ENCODE measurements around the gene RGPD4. TPM values are rescaled to one million over a fixed set of nuclear protein-coding genes. Genes with fewer than 3 reads are reported as not detected.

Gene RGPD4
- total RNA-seq, 1 experiment from 2014 or later = not detected

DNA sequence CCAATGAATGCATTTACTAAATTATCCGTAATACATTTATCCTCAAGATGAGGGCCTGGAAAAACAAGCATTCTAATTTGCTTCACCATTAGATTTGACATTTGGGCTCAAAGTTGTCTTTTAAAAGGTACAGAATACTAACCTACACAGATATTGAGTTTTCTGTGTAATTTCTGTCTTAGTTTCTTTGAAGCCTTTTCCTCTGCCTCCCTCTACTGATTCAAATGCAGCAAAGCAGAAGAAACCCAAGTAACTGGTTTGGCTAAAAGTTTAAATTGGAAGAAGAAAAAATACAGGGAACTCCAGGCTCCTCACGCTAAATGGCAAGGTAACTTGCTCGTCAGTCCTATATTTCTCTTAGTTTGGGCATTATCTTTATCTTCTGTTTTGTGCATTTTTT, 106.3 kb downstream of the RGPD4 start:
- H3K4me1 ChIP-seq (replicated peaks; ENCODE audit: insufficient read depth) = no peaks in the 10 kb centered on the region
- ChIA-PET CTCF (no interaction called here), POLR2A (ENCODE audit: unreplicated experiment) (no interaction called here)
- peaks cover 19% of the 10 kb centered on the region for H3K27me3 ChIP-seq (ENCODE audit: insufficient read depth, low read depth)
- no peak overlapping the region for H2AFZ ChIP-seq
- no peaks in the 10 kb centered on the region for H3K79me2 ChIP-seq (ENCODE audit: low read depth)
- DNase-seq = no peak
- no TSS peak for BruUV-seq (replicated peaks)
- H3K36me3 ChIP-seq (ENCODE audit: low read depth) = no peaks in the 10 kb centered on the region
- H4K20me1 ChIP-seq (ENCODE audit: insufficient read depth) = no peaks in the 10 kb centered on the region; the same call in 1 of the 2 replicates
- intact Hi-C loops (cut with micrococcal nuclease; ENCODE audit: unreplicated experiment) = no loop called here
- no peak overlapping the region for H3K4me3 ChIP-seq
- H3K9me3 ChIP-seq (ENCODE audit: insufficient read depth, low read depth) = no peaks in the 10 kb centered on the region
- no peaks in the 10 kb centered on the region for H3F3A ChIP-seq (ENCODE audit: insufficient read depth, low read depth)
- no peak overlapping the region for H3K4me2 ChIP-seq
- H3K27ac ChIP-seq = no peak overlapping the region
- no peak for TF ChIP-seq EZH2 (IDR thresholded peaks at IDR 0.05; ENCODE audit: low read depth)
- TF ChIP-seq, protein P1, sequence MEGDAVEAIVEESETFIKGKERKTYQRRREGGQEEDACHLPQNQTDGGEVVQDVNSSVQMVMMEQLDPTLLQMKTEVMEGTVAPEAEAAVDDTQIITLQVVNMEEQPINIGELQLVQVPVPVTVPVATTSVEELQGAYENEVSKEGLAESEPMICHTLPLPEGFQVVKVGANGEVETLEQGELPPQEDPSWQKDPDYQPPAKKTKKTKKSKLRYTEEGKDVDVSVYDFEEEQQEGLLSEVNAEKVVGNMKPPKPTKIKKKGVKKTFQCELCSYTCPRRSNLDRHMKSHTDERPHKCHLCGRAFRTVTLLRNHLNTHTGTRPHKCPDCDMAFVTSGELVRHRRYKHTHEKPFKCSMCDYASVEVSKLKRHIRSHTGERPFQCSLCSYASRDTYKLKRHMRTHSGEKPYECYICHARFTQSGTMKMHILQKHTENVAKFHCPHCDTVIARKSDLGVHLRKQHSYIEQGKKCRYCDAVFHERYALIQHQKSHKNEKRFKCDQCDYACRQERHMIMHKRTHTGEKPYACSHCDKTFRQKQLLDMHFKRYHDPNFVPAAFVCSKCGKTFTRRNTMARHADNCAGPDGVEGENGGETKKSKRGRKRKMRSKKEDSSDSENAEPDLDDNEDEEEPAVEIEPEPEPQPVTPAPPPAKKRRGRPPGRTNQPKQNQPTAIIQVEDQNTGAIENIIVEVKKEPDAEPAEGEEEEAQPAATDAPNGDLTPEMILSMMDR (conservative IDR thresholded peaks at IDR 0.05) = peak; percentile 32; the same call in 1 of the 2 replicates
- H3K9me2 ChIP-seq (ENCODE audit: insufficient read depth) = no peaks in the 10 kb centered on the region

DNA sequence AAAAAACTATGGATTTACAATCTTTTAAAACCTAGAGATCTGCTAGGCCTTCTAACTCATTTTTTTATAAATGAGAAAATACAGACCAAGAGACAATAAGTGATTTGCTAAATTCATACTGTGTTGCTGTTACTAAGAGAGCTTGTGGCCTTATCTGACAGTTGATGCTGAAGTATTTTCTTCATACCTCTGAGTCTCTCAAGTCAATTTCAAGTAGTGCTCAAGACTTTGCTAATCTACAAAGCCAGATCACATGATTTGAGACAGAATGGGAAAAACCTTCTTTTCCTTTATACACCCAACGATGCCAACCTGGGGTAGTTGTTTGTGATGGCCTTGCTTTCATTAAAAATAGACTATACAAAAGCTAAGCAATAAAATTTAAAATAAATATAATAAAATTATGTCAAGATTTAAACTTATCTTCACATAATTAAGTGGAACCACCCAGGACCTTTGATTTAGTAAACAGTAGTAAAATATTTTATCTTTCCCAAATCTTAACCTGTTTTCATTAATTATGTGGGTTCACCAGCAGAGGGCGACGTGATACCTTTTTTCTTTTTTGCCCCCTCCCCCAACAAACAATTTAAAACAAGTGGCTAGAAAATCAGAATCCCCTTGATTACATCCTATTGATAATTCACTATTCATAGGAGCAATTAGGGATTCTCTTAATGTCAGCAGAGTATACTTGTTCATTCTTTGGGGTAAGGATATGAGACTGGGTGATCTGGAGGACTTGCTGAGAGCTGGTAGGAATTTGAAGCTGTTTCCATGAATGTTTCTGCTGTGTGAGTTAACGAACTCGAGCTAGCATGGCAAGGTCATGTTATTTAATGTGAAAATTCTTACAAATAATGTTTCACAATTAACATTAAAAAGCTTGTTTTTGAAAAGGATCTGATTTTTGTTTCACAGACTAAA, 110.0 kb downstream of the RGPD4 start:
- peak in 1 of 2 experiments; percentile 3 for DNase-seq
- intact Hi-C loops (cut with micrococcal nuclease; ENCODE audit: unreplicated experiment) = loop anchor here (2.0 kb wide), 1 partner anchor 648 kb away; no protein-coding TSS in a partner anchor
- H3K27ac ChIP-seq = no peak overlapping the region
- H3K4me2 ChIP-seq = no peak overlapping the region
- H3F3A ChIP-seq (ENCODE audit: insufficient read depth, low read depth) = no peaks in the 10 kb centered on the region
- BruUV-seq (replicated peaks) = no TSS peak
- H3K4me3 ChIP-seq = no peak overlapping the region
- CTCF ChIA-PET = no interaction called here
- no peaks in the 10 kb centered on the region for H4K20me1 ChIP-seq (ENCODE audit: insufficient read depth)
- no peaks in the 10 kb centered on the region for H3K9me2 ChIP-seq (ENCODE audit: insufficient read depth)
- H2AFZ ChIP-seq = no peak overlapping the region
- H3K27me3 ChIP-seq (ENCODE audit: insufficient read depth, low read depth) = peaks cover 19% of the 10 kb centered on the region
- H3K9me3 ChIP-seq (ENCODE audit: insufficient read depth, low read depth) = no peaks in the 10 kb centered on the region
- H3K4me1 ChIP-seq (replicated peaks; ENCODE audit: insufficient read depth) = no peaks in the 10 kb centered on the region
- no peaks in the 10 kb centered on the region for H3K36me3 ChIP-seq (ENCODE audit: low read depth)
- H3K79me2 ChIP-seq (ENCODE audit: low read depth) = no peaks in the 10 kb centered on the region
- TF ChIP-seq, protein P1 (conservative IDR thresholded peaks at IDR 0.05) = peak; percentile 79
- TF ChIP-seq EZH2 (IDR thresholded peaks at IDR 0.05; ENCODE audit: low read depth) = no peak
- POLR2A ChIA-PET (ENCODE audit: unreplicated experiment) = no interaction called here

Other genes with a start within 250 kb of the RGPD4 start
- not detected in 2 replicates for gene SLC5A7, start 159.6 kb downstream of the RGPD4 start, total RNA-seq (2021)

All from PC-9 (cell line).